GM10248 (cell line): ENCODE measurements around the gene CDC42EP5.
"Not testable (repeated sequence)": the region's sequence is repeated elsewhere in the genome, so short reads cannot be mapped to it uniquely, and the experiment has no call there.

Experiments used
- CTCF ChIA-PET: fragments of 300-600 bp; sonication (Branson Sonifier 250); formaldehyde crosslinking; extraction: SDS; loops from one replicate; lab custom pipeline; 2021; ENCODE audit warnings: antibody characterized with exemption; lab: Yijun Ruan, JAX
- POLR2A ChIA-PET: fragments of 350-650 bp; sonication (Branson Sonifier 250); formaldehyde crosslinking; extraction: SDS; loops from one replicate; lab custom pipeline; 2020; ENCODE audit warnings: antibody characterized with exemption; lab: Yijun Ruan, JAX
- DNase-seq: peaks from one replicate; pipeline ENCODE4 v3.0.0; 2012; ENCODE audit errors: extremely low spot score
- CTCF ChIP-seq: IDR thresholded peaks from 2 replicates; pipeline ENCODE4 v1.5.1; 2012; ENCODE audit warnings: mild to moderate bottlenecking, low read depth; ENCODE audit errors: extremely low read depth, missing control alignments, control extremely low read depth

The CDC42EP5 gene

GRCh38 chr19:54448040-54448773 lies 24.9 kb downstream of the CDC42EP5 start:
- no peak for DNase-seq
- ChIA-PET CTCF (interaction anchor here (0.8 to 1.9 kb wide), 3 partner anchors 9 to 16 kb away, joined by 3 to 9 read pairs (median 3); partner anchors contain the start of gene LENG9), POLR2A (interaction anchor here (0.7 to 2.1 kb wide), 6 partner anchors 8 to 311 kb away, joined by 3 to 20 read pairs (median 4); partner anchors contain the start of genes CNOT3 and LENG9)
- no peak for TF ChIP-seq CTCF

GRCh38 chr19:54446349-54446748 lies 26.7 kb downstream of the CDC42EP5 start:
- CTCF ChIA-PET, DNase-seq, POLR2A ChIA-PET: not testable (repeated sequence)

DNA sequence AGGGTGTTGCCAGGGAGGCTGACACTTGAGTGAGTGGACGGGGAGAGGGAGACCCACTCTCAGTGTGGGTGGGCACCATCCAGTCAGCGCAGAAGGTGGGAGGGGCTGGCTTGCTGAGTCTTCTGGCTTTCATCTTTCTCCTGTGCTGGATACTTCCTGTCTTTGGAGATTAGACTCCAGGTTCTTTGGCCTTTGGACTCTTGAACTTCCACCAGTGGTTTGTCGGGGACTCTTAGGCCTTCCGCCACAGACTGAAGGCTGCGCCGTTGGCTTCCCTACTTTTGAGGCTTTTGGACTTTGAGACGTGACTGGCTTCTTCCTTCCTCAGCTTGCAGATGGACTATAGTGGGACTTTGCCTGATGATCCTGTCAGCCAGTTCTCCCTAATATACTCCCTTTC lies 28.4 kb downstream of the CDC42EP5 start:
- ChIA-PET CTCF (no interaction called here), POLR2A (no interaction called here)
- TF ChIP-seq CTCF, result no peak
- no peak for DNase-seq

DNA sequence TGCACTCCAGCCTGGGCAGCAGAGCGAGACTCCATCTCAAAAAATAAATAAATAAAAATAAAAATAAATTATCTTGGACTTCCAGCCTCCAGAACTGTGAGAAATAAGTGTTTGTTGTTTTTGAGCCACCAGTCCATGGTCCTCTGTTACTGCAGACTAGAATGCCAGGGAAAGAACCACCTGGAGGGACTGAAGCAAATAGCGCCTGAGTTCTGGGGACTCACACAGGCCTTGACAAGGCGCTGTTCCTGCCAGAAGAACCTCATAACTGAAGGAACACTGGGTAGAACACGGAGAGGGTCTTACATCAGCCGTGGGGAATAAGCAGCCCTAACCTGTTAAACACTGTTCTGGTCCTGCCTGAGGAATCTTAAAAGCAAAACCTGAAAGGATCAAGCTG lies 32.5 kb downstream of the CDC42EP5 start:
- POLR2A ChIA-PET, result interaction anchor here (1.1 kb wide), 1 partner anchor 8 kb away, joined by 3 read pairs; no protein-coding TSS in a partner anchor
- CTCF ChIA-PET, result interaction anchor here (1.1 kb wide), 1 partner anchor 17 kb away, joined by 3 read pairs; no protein-coding TSS in a partner anchor
- no peak for TF ChIP-seq CTCF
- DNase-seq, result no peak

DNA sequence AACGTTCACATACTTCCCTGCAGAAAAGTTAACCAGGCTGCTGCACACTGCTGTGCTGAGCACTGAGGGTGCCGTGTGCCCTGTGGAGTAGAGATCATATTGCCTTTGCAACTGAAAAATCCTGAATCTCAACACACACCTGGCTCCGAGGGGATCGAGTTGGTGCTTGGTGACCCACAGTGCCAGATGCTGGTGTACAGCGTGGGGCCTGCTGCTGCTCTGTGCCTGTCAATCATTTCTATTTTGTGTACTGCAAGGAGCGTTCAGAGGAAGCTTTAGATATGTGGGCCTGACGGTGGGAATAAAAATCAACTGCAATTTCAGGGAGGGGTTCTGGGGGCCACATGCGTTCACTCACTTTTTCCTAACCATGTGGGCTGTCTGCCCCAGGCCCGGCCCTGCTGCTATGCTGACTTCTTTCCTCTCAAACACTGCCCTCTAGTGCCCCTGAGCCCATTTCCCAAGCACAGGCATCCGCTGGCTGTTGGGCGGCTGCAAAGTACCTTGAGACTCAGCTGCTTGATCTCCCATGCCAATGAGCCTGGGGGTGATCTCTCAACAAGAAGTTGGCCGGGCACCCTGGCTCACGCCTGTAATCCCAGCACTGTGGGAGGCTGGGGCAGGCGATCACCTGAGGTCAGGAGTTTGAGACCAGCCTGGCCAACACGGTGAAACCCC lies 33.8 kb downstream of the CDC42EP5 start:
- no peak for DNase-seq
- TF ChIP-seq CTCF, result peak; percentile 33
- ChIA-PET POLR2A (interaction anchor here (1.1 to 2.4 kb wide), 2 partner anchors 9 to 10 kb away, joined by 3 to 6 read pairs; partner anchors contain the start of gene LENG8), CTCF (interaction anchor here (1.1 to 2.1 kb wide), 2 partner anchors 9 to 15 kb away, joined by 3 to 9 read pairs; partner anchors contain the start of gene LENG8)

DNA sequence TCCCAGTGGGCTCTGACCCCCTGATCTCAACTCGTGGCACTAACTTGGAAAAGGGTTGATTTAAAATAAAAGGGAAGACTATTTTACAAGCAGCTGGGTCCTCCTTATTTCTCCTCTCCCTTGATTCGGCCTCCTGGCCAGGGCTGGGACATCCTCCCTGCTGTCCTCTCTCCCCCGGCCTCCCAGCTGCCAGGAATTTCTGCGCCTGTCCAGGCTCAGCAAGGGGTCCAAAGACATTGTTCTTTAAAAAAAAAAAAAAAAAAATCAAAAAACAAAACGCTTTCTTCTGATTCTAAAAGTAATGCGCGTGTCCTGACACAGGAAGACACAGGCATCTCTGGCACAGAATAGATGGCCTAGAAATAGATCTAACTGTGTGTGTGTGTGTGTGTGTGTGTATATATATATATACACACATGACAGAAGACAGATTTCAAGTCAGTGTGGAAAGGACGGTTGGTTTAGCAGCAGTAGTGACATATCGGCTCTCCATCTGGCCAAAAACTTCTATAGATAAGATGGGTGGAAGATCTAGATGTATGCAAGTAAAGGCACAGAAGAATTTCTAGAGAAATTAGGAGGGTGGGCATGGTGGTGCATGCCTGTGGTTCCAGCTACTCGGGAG lies 36.4 kb downstream of the CDC42EP5 start:
- no peak for DNase-seq
- ChIA-PET CTCF (no interaction called here), POLR2A (interaction anchor here (2.4 kb wide), 1 partner anchor 12 kb away, joined by 6 read pairs; the partner anchor contains the start of gene LENG8)
- no peak for TF ChIP-seq CTCF
